Mucosa of descending colon (tissue), 3 donors: Measurements from ENCODE around the gene NPAS3. TPM values are rescaled to one million over a fixed set of nuclear protein-coding genes. Genes with fewer than 3 reads are reported as not detected.

Experiments
- ATAC-seq: fragments of 200-7000 bp; cut with Tn5 transposase; one replicate; pipeline ENCODE4 v1.9.1; 2020; ENCODE audit warnings: mild to moderate bottlenecking, moderate library complexity
- DNase-seq, 3 donors: peaks; one replicate each; pipeline ENCODE4 v3.0.0-alpha.2; 2020
- H3K36me3 ChIP-seq: fragments of 200-600 bp; one replicate; pipeline ENCODE4 v1.8.0; 2021; ENCODE audit warnings: low read depth, mild to moderate bottlenecking
- H3K4me1 ChIP-seq: fragments of 200-600 bp; one replicate; pipeline ENCODE4 v1.8.0; 2021; ENCODE audit warnings: low read depth, mild to moderate bottlenecking
- H3K4me3 ChIP-seq: fragments of 200-600 bp; one replicate; pipeline ENCODE4 v1.8.0; 2021; ENCODE audit warnings: mild to moderate bottlenecking
- H3K9me3 ChIP-seq: fragments of 200-600 bp; one replicate; pipeline ENCODE4 v1.8.0; 2021; ENCODE audit warnings: mild to moderate bottlenecking
- intact Hi-C, 2 donors: fragments of 100-400 bp; cut with DNase I in 1 of 2; cut with micrococcal nuclease in 1 of 2; formaldehyde crosslinking; loops; one replicate each; pipeline versions ENCODE4 v1.11.0 to v1.11.1; 2022; cut with DNase I, micrococcal nuclease
- total RNA-seq, 3 donors: library from RNA; stranded (reverse); fragmentation: NEBNext Ultra II Directional in 2 of 3; extraction: Animal tissue kit (Norgen Biotek cat#: 25700) in 2 of 3; gene quantifications; one replicate each; pipeline versions ENCODE4 v1.2.1 to v1.2.4, GENCODE V29; 2021 to 2023
- TF ChIP-seq, protein P1 (sequence below): fragments of 200-600 bp; IDR thresholded peaks from one replicate; pipeline ENCODE4 v1.8.0; 2022; ENCODE audit warnings: antibody characterized with exemption, mild to moderate bottlenecking
- donor health status: DM: no; HTN: no; CAD: no; lungs with moderate emphysema.
- donor health status: DM: no; HTN: no; CAD: no.
- donor health status: DM: no; HTN: yes; CAD: no.

Gene NPAS3
- total RNA-seq, 3 donors from 2014 or later = 0.65 to 9.7 (median 2.0) TPM

DNA sequence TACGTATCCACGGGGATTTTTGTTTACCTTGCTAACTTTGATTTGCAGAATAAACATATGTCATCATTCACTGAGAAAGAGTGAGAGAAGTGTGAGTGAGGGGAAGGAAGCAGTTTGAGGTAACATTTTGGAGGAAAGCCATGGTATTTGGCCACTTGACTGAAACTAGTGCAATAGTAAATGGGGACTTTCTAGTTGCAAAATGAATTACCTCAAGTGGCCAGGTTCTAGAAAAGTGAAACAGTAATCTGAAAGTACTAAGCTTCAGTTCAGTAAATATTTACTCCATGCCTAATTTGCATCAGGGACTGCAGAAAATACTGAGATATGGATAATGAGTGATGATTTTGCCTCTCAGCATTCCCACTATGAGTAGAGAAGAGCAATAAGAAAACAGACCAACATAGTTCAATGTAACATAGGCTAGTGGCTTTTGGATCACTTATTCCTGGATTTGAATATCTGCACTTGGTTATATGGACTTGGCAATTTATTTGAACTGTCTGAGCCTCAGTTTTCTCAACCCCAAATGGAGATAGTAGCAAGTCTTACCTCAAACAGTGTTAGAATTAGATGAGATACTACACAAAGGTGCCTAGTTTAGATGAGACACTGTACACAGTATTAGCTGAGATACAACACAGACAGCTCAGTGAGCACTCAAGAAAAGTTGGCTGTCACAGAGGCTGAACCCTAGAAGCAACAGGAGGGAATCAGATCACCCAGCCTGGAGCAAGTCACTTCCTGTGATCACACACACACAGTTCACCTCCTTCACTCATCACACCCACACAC is 439.1 kb downstream of the NPAS3 start:
- intact Hi-C loops = no loop called here
- no peak overlapping the region for H3K4me3 ChIP-seq
- ATAC-seq (no peak), DNase-seq (no peak)
- TF ChIP-seq, protein P1, sequence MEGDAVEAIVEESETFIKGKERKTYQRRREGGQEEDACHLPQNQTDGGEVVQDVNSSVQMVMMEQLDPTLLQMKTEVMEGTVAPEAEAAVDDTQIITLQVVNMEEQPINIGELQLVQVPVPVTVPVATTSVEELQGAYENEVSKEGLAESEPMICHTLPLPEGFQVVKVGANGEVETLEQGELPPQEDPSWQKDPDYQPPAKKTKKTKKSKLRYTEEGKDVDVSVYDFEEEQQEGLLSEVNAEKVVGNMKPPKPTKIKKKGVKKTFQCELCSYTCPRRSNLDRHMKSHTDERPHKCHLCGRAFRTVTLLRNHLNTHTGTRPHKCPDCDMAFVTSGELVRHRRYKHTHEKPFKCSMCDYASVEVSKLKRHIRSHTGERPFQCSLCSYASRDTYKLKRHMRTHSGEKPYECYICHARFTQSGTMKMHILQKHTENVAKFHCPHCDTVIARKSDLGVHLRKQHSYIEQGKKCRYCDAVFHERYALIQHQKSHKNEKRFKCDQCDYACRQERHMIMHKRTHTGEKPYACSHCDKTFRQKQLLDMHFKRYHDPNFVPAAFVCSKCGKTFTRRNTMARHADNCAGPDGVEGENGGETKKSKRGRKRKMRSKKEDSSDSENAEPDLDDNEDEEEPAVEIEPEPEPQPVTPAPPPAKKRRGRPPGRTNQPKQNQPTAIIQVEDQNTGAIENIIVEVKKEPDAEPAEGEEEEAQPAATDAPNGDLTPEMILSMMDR = no peak
- H3K36me3 ChIP-seq = no peaks in the 10 kb centered on the region
- no peaks in the 10 kb centered on the region for H3K4me1 ChIP-seq
- H3K9me3 ChIP-seq = no peaks in the 10 kb centered on the region

DNA sequence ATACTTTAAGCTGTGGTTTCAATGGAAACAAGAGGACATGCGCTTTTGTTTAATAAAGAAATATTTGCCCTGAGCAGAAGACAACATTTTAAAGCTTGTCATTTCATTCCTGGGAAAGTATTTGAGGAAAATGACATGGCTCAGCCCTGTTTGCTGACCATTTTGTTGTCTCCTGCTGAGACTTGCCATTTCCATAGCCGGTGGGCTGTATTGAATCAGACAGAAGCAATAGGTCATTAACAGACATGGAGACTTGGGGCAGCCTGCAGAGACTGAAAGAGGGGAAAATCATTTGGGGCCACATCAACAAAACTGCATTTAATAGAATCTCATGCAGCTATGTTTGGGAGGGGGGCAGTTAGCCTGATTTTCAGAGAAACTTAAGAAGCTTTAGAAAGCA is 443.0 kb downstream of the NPAS3 start:
- Histone ChIP-seq H3K4me1 (no peaks in the 10 kb centered on the region), H3K36me3 (no peaks in the 10 kb centered on the region), H3K9me3 (no peaks in the 10 kb centered on the region), H3K4me3 (no peak overlapping the region)
- ATAC-seq = no peak
- intact Hi-C loops = no loop called here
- DNase-seq = no peak
- TF ChIP-seq, protein P1 = no peak

DNA sequence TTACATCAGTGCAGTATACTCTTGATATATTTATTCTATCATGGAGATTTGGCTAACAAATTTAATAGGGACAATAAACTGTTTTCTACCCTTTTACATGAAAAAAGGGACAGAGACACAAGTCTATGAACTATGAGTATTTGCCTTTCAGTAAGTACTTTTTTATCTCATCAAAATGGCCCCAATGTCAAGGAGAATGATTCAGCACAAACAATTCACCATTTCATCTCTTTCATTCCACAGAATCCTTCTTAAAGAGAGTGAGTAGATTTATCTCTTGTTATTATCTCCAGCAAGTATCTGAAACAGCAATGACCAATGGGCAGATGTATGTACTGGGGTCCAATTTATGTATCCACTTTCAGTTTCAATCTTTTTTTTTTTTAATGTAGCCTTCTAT is 447.5 kb downstream of the NPAS3 start:
- no peaks in the 10 kb centered on the region for H3K9me3 ChIP-seq
- no peaks in the 10 kb centered on the region for H3K4me1 ChIP-seq
- TF ChIP-seq, protein P1 = no peak
- no peak overlapping the region for H3K4me3 ChIP-seq
- ATAC-seq = no peak
- DNase-seq = no peak
- intact Hi-C loops = no loop called here
- no peaks in the 10 kb centered on the region for H3K36me3 ChIP-seq

DNA sequence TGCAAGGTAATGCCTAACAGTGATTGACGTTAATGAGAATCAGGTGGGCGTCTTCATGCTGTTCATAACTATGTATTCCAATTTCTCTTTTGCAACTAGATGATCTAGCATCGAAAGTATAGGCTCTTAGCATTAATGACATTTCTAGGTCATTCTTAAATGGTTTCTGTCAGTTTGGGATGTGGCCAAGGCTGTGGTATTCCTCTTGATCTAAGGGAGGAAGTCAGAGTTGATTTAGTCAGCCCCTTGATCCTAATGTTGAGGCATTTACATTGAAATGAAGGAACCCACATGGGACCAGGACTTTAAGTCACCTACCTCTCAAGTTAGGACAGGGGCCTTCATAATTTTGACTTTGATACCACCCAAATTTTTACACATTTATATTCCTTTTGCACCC is 448.1 kb downstream of the NPAS3 start:
- TF ChIP-seq, protein P1 = no peak
- Histone ChIP-seq H3K4me1 (no peaks in the 10 kb centered on the region), H3K9me3 (no peaks in the 10 kb centered on the region), H3K4me3 (no peak overlapping the region), H3K36me3 (no peaks in the 10 kb centered on the region)
- DNase-seq (no peak), ATAC-seq (no peak)
- intact Hi-C loops = no loop called here

DNA sequence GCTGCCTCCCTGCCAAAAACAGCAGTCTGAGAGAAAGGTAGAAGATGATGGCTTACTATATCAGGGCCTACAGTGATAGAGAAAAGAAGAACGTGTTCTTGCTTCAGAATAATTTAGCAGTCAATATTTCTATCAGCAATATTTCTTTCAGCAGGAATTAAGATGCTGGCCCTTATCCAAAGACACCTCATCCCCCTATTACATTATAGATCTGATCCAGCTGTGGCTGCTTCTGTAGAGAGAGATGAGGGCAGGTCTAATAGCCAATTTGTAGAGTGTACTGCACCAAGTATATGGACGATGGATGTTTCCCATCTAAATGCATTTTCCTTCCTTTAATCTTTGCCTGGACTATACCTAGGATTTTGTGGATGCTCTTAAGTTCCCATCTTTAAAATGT is 451.7 kb downstream of the NPAS3 start:
- ATAC-seq (no peak), DNase-seq (no peak)
- H3K4me1 ChIP-seq = no peaks in the 10 kb centered on the region
- TF ChIP-seq, protein P1 = no peak
- no peaks in the 10 kb centered on the region for H3K36me3 ChIP-seq
- H3K4me3 ChIP-seq = no peak overlapping the region
- intact Hi-C loops = no loop called here
- H3K9me3 ChIP-seq = no peaks in the 10 kb centered on the region
